Subcutaneous abdominal adipose tissue (tissue), 5 donors: Measurements from ENCODE around the gene STRBP.
"Not testable (repeated sequence)": the region's sequence is repeated elsewhere in the genome, so short reads cannot be mapped to it uniquely, and the experiment has no call there.

Experiments used
- H3K27ac ChIP-seq: one replicate; pipeline ENCODE4 v1.7.0; 2013; ENCODE audit warnings: low read depth, mild to moderate bottlenecking, inconsistent platforms, low read length, moderate library complexity
- H3K27me3 ChIP-seq, 5 donors: one replicate each; pipeline ENCODE4 v1.7.0; 2013; ENCODE audit warnings: low read length in 5 of 5, inconsistent platforms in 1 of 5; ENCODE audit not compliant: control insufficient read depth in 5 of 5, insufficient read depth in 4 of 5
- H3K36me3 ChIP-seq, 5 donors: one replicate each; pipeline ENCODE4 v1.7.0; 2013; ENCODE audit warnings: low read length in 5 of 5; ENCODE audit not compliant: control insufficient read depth in 5 of 5, insufficient read depth in 5 of 5
- H3K4me1 ChIP-seq, 5 donors: one replicate each; pipeline ENCODE4 v1.7.0; 2013; ENCODE audit warnings: low read length in 5 of 5, mild to moderate bottlenecking in 3 of 5, moderate library complexity in 1 of 5; ENCODE audit not compliant: control insufficient read depth in 5 of 5, insufficient read depth in 5 of 5
- H3K4me3 ChIP-seq, 5 donors: one replicate each; pipeline ENCODE4 v1.7.0; 2013; ENCODE audit warnings: low read length in 5 of 5, low read depth in 1 of 5
- H3K9ac ChIP-seq, 5 donors: one replicate each; pipeline ENCODE4 v1.7.0; 2013; ENCODE audit warnings: low read length in 5 of 5, mild to moderate bottlenecking in 4 of 5, moderate library complexity in 3 of 5
- H3K9me3 ChIP-seq, 5 donors: one replicate each; pipeline ENCODE4 v1.7.0; 2013; ENCODE audit warnings: low read length in 5 of 5; ENCODE audit not compliant: control insufficient read depth in 5 of 5
- donor health status: healthy.
- donor health status: healthy.
- donor health status: healthy.
- donor health status: healthy.
- donor health status: healthy.

The STRBP gene

DNA sequence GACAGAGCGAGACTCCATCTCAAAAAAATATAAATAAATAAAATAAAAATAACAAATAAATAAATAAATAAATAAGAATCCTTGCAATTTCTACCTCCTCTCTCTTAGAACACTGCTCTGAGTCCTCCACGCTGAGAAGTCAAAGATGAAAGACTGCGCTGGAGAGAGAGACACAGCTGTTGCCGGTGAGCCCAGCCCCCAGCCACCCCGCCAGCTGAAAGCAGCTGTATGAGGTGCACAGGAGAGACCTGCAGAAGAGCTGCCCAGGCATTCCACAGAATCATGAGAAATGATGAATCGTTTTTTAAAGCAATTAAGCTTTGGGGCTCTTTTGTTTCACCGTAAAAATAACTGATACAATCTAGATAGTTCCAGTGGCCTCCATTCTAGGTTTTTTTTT lies 16.3 kb upstream of the STRBP start:
- H3K27ac ChIP-seq, result no peak overlapping the region
- H3K27me3 ChIP-seq, result peaks cover 0 to 4% (median 0%) of the 10 kb centered on the region in 5 donors
- no peaks in the 10 kb centered on the region for H3K4me1 ChIP-seq
- H3K4me3 ChIP-seq, result no peak overlapping the region
- H3K9me3 ChIP-seq, result no peaks in the 10 kb centered on the region
- no peaks in the 10 kb centered on the region for H3K36me3 ChIP-seq
- no peak overlapping the region for H3K9ac ChIP-seq

DNA sequence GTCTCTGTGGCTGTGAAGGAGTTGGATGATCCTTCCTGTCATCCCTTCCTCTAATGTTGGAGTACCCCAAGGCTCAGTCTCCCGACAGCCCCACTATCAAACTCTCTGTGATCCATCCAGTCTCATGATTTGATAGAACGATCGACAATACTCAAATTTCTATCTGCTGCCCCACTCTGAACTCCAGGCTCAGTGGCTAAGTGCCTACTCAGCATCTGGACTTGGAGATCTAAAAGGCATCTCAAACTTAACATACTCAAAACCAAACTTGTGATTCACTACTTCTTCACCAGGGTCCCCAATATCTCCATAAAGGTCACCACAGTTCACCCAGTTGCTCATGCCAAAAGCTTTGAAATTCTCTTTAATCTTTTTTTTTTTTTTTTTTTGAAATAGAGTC lies 15.1 kb upstream of the STRBP start:
- Histone ChIP-seq H3K36me3 (no peaks in the 10 kb centered on the region), H3K27me3 (peaks cover 0 to 4% (median 0%) of the 10 kb centered on the region in 5 donors), H3K4me1 (no peaks in the 10 kb centered on the region), H3K4me3 (no peak overlapping the region), H3K9ac (no peak overlapping the region), H3K27ac (no peak overlapping the region), H3K9me3 (no peaks in the 10 kb centered on the region)

DNA sequence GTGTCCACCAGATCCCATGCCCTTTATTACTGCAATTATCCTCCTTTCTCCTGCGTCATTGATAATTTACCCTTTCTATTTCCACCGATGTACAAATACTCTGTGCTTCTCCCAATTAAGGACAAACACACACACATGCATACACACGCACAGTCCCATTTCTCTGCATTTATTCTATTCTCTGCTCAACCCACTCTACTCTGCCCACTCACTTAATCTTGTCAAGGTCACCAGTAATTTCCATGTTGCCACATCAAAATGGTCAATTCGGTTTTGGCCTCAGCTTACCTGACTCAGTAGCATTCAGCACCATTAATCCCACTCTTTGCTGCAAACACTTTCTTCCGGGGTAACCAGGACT lies 14.6 kb upstream of the STRBP start:
- Histone ChIP-seq H3K9me3 (no peaks in the 10 kb centered on the region), H3K27me3 (peaks cover 0 to 4% (median 0%) of the 10 kb centered on the region in 5 donors), H3K36me3 (no peaks in the 10 kb centered on the region), H3K4me3 (no peak overlapping the region), H3K9ac (no peak overlapping the region), H3K27ac (no peak overlapping the region), H3K4me1 (no peaks in the 10 kb centered on the region)

DNA sequence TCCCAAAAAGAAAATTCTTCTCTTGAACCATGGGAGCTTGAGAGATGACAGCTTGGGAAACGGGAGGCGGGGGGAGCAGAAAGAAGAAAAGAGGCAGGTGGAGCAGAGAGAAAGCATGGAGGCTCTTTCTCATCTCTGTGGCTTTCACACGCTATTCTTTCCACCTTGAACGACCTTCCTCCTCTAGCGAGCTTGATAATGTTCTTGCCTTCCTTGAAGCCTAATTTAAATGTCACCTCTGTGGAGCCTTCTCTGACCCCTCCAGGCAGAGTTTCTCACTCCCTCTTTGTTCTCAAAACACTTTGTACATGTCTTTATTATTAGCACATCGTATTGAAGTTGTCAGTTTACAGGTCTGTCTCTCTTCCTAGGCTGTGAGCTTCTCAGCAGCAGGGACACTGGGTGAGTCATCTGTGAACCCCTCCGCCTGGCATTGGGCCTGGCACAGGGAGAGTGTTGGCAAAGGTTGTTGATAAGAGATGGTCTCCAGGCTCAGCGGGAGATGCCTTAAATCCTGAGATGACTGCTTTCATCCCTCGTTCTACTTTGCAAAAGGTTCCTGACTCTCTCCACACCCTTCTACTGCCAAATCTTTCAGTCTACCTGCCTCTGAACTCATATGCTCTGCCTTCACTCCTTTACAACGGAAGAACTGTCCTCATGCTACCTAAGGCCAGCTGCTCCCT lies 14.1 kb upstream of the STRBP start:
- no peak overlapping the region for H3K9ac ChIP-seq
- no peak overlapping the region for H3K4me3 ChIP-seq
- peaks cover 0 to 4% (median 0%) of the 10 kb centered on the region in 5 donors for H3K27me3 ChIP-seq
- H3K36me3 ChIP-seq, result no peaks in the 10 kb centered on the region
- H3K4me1 ChIP-seq, result no peaks in the 10 kb centered on the region
- H3K9me3 ChIP-seq, result no peaks in the 10 kb centered on the region
- no peak overlapping the region for H3K27ac ChIP-seq

DNA sequence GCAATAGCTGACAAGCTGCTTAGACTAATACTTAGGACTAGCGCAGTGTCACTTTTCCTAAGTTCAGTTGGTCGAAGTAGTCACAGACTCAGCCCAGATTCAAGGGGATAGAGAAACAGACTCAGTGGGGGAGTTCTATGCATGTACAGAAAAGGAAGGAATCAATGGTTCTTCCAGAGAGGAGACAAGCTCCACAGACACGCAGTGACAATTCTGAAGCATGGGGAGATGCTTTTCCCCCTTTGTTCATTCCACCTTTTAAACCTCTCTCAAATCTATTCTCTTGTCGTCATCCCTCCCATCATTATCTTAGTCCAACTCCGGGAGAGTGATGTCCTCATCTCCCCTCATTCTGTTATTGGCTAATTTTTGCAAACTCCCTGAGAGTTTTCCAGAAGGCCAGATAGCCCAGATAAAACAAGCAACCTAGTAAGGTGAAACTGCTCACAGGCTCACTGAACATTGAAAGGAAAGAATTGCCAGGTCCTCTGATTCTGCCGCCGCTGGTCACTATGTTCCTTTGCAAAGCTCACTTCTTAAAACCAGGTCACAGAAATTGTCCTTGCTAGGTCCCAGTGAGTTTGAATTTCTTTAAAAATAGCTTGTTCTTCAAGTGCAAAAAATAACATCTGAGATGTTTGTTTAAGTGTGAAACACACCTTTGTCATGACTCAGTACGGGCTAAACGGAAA lies 13.4 kb upstream of the STRBP start:
- Histone ChIP-seq H3K27ac (no peak overlapping the region), H3K9ac (no peak overlapping the region), H3K4me1 (no peaks in the 10 kb centered on the region), H3K36me3 (no peaks in the 10 kb centered on the region), H3K4me3 (no peak overlapping the region), H3K9me3 (no peaks in the 10 kb centered on the region), H3K27me3 (peaks cover 0 to 4% (median 0%) of the 10 kb centered on the region in 5 donors)

DNA sequence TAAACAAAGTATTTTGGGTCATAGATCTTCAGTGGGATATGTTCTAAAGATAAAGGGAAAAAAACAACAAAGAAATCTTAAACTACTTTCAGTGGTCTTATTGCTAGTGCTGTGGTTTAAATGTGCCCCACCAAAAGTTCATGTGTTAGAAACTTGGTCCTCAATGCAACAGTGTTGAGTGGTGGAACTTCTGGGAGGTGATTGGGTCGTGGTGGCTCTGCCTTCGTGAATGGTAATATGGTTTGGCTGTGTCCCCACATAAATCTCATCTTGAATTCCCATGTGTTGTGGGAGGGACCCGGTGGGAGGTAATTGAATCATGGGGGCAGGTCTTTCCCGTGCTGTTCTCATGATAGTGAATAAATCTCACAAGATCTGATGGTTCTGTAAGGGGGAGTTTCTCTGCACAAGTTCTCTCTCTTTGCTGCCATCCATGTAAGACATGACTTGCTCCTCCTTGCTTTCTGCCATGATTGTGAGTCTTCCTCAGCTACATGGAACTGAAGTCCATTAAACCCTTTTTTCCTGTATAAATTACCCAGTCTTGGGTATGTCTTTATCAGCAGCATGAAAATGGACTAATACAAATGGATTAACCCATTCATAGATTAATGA lies 10.6 kb upstream of the STRBP start:
- not testable (repeated sequence) for H3K27me3 ChIP-seq, H3K27ac ChIP-seq, H3K9ac ChIP-seq, H3K4me3 ChIP-seq, H3K36me3 ChIP-seq, H3K9me3 ChIP-seq, H3K4me1 ChIP-seq

DNA sequence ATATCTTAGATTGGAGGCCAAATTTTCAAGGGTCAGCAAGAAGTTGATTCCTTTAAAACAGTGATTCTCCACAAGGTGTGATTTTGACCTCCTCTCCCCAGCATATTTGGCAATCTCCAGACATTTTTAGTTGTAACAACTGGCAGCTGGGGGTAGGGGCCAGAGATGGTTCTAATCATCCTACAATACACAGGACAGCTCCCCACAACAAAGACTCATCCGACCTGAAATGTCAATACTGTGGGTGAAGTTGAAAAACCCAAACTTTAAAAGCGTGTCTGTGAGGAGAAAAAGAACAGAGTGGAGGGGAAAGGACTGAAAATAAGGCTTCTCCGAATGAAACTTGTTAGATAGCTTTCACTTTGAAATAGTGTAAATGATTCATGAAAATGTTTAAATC lies 10.0 kb upstream of the STRBP start:
- H3K9me3 ChIP-seq, result no peaks in the 10 kb centered on the region
- no peaks in the 10 kb centered on the region for H3K4me1 ChIP-seq
- no peak overlapping the region for H3K9ac ChIP-seq
- H3K27ac ChIP-seq, result no peak overlapping the region
- H3K27me3 ChIP-seq, result peaks cover 0 to 4% (median 0%) of the 10 kb centered on the region in 5 donors
- no peaks in the 10 kb centered on the region for H3K36me3 ChIP-seq
- H3K4me3 ChIP-seq, result no peak overlapping the region

DNA sequence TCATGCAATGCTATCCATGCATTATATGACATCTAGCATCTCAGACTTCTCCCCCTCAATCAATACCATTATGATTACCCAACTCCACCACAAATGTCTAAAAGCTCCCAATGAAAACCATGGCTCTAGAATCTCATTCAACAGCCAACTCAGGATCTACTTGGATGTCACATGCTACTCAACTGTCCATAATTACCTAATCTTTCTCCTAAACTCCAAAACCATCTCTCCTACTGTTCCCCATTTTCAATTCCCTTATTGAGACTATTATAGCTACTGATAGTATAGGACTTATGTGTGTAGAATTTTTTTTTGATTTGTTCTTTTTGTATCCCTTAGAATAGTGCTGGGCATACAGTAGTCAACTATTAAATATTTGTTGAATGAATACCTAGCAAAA lies 8.2 kb upstream of the STRBP start:
- no peaks in the 10 kb centered on the region for H3K4me1 ChIP-seq
- H3K36me3 ChIP-seq, result no peaks in the 10 kb centered on the region
- no peak overlapping the region for H3K4me3 ChIP-seq
- no peaks in the 10 kb centered on the region for H3K9me3 ChIP-seq
- no peak overlapping the region for H3K27ac ChIP-seq
- H3K9ac ChIP-seq, result no peak overlapping the region
- H3K27me3 ChIP-seq, result no peaks in the 10 kb centered on the region

DNA sequence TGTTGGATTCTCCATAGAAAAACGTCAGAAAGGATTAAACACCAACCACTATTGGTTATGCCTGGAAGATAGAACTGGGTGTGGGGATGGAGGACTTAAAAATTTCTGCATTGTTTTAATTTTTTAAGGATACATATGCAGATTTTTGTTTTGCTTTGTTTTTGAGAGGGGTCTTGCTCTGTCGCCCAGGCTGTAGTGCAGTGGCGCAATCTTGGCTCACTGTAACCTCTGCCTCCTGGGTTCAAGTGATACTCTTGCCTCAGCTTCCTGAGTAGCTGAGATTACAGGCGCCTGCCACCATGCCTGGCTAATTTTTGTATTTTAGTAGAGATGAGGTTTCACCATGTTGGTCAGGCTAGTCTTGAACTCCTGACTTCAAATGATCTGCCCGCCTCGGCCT lies 2.7 kb upstream of the STRBP start:
- H3K4me1 ChIP-seq, result peaks cover 3 to 18% (median 16%) of the 10 kb centered on the region in 5 donors
- H3K36me3 ChIP-seq, H3K27me3 ChIP-seq, H3K27ac ChIP-seq, H3K9ac ChIP-seq, H3K9me3 ChIP-seq, H3K4me3 ChIP-seq: not testable (repeated sequence)

DNA sequence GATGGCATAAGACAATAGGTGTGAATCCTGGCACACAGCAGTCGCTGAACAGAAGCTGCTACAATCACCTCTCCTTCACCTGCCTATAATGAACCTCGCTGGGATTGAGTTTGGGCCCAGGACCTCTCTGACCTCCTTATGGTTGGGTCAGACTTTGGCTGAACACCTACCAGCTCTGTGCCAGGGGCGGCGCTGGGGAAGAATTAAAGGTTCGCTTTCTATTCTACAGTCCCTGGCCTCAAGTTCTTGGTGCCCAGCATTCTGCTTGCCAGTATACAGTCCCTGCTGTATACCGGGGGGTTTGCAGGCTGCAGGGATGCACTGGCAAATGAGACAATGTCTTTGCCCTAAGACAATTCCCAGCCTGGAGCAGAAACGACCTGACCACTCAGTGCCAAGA lies 895 bp upstream of the STRBP start:
- Histone ChIP-seq H3K4me3 (peak overlapping the region; percentile 66 to 94 (median 86)), H3K9me3 (no peaks in the 10 kb centered on the region), H3K36me3 (no peaks in the 10 kb centered on the region), H3K27me3 (no peaks in the 10 kb centered on the region), H3K9ac (peak overlapping the region in 3 of 5 donors; percentile 46 to 77 (median 73)), H3K27ac (no peak overlapping the region), H3K4me1 (peaks cover 3 to 18% (median 16%) of the 10 kb centered on the region in 5 donors)
